ENCODE results near the gene PEX19. TPM values are rescaled to one million over a fixed set of nuclear protein-coding genes. Genes with fewer than 3 reads are reported as not detected.

PEX19 gene
- polyA plus RNA-seq = 10 to 100 TPM; 62.5 to 71.9 (median 62.6) TPM

GRCh38 chr1:160284782-160285344 lies at the start of gene PEX19:
Gene PEX19, minus strand, starts transcription at chr1:160285133. Its CDS starts 9 bp downstream, at chr1:160285124.
- peak; percentile 91 to 92 (median 92) for DNase-seq
- Mint-ChIP-seq H3K4me1 (peaks cover 27 to 32% of the 10 kb centered on the region in 2 donors), H3K4me3 (peak within 1 kb of the TSS; percentile 98 to 100 (median 99)), H3K9me3 (no peaks in the 10 kb centered on the region), H3K27me3 (ENCODE audit: low read depth in 3 of 3) (peaks cover 5 to 7% (median 7%) of the 10 kb centered on the region in 3 donors), H3K27ac (peak within 1 kb of the TSS; percentile 90 to 98 (median 95)), H3K36me3 (peaks cover 6 to 27% (median 10%) of the 10 kb centered on the region in 3 donors)

GRCh38 chr1:160332516-160332915 lies 47.6 kb upstream of the PEX19 start:
- Mint-ChIP-seq H3K36me3 (peaks cover 13 to 50% (median 18%) of the 10 kb centered on the region in 3 donors), H3K27ac (no peak overlapping the region), H3K9me3 (no peaks in the 10 kb centered on the region), H3K4me1 (peaks cover 0 to 2% of the 10 kb centered on the region in 2 donors), H3K4me3 (no peak overlapping the region), H3K27me3 (ENCODE audit: low read depth in 3 of 3) (no peaks in the 10 kb centered on the region)
- no peak for DNase-seq

GRCh38 chr1:160330119-160330518 lies 45.2 kb upstream of the PEX19 start:
- Mint-ChIP-seq H3K27ac (peak overlapping the region in 3 of 6 donors; percentile 9 to 37 (median 20)), H3K4me3 (no peak overlapping the region), H3K36me3 (peaks cover 21 to 61% (median 27%) of the 10 kb centered on the region in 3 donors)

GRCh38 chr1:160328184-160328583 lies 43.3 kb upstream of the PEX19 start:
- Mint-ChIP-seq H3K27ac (no peak overlapping the region), H3K4me3 (no peak overlapping the region), H3K36me3 (peaks cover 19 to 57% (median 35%) of the 10 kb centered on the region in 3 donors), H3K4me1 (peaks cover 0 to 2% of the 10 kb centered on the region in 2 donors), H3K27me3 (ENCODE audit: low read depth in 3 of 3) (peaks cover 0 to 2% (median 0%) of the 10 kb centered on the region in 3 donors), H3K9me3 (no peaks in the 10 kb centered on the region)
- no peak for DNase-seq

More at GRCh38 chr1:160330119-160330518, 45.2 kb upstream of the PEX19 start:
- H3K4me1 Mint-ChIP-seq = peaks cover 0 to 2% of the 10 kb centered on the region in 2 donors
- peaks cover 0 to 2% (median 0%) of the 10 kb centered on the region in 3 donors for H3K27me3 Mint-ChIP-seq (ENCODE audit: low read depth in 3 of 3)
- DNase-seq = no peak
- no peaks in the 10 kb centered on the region for H3K9me3 Mint-ChIP-seq

- DNase-seq = no peak
- Mint-ChIP-seq H3K36me3 (peaks cover 13 to 56% (median 47%) of the 10 kb centered on the region in 3 donors), H3K4me1 (peaks cover 3 to 8% of the 10 kb centered on the region in 2 donors), H3K27me3 (ENCODE audit: low read depth in 3 of 3) (peaks cover 0 to 2% (median 0%) of the 10 kb centered on the region in 3 donors), H3K27ac (no peak overlapping the region), H3K4me3 (no peak overlapping the region), H3K9me3 (no peaks in the 10 kb centered on the region)
Measured at GRCh38 chr1:160326418-160326817, 41.5 kb upstream of the PEX19 start.

- H3K36me3 Mint-ChIP-seq = peaks cover 13 to 59% (median 43%) of the 10 kb centered on the region in 3 donors
Measured at GRCh38 chr1:160325252-160325651, 40.3 kb upstream of the PEX19 start.

GRCh38 chr1:160322831-160323230 lies 37.9 kb upstream of the PEX19 start:
- H3K27me3 Mint-ChIP-seq (ENCODE audit: low read depth in 3 of 3) = peaks cover 0 to 2% (median 0%) of the 10 kb centered on the region in 3 donors
- H3K9me3 Mint-ChIP-seq = no peaks in the 10 kb centered on the region
- H3K36me3 Mint-ChIP-seq = peaks cover 24 to 60% (median 39%) of the 10 kb centered on the region in 3 donors
- H3K27ac Mint-ChIP-seq = peak overlapping the region in 1 of 6 donors; percentile 37
- peaks cover 6 to 34% of the 10 kb centered on the region in 2 donors for H3K4me1 Mint-ChIP-seq
- DNase-seq = no peak
- no peak overlapping the region for H3K4me3 Mint-ChIP-seq

More at GRCh38 chr1:160325252-160325651, 40.3 kb upstream of the PEX19 start:
- no peak for DNase-seq
- Mint-ChIP-seq H3K27me3 (ENCODE audit: low read depth in 3 of 3) (peaks cover 0 to 2% (median 0%) of the 10 kb centered on the region in 3 donors), H3K9me3 (no peaks in the 10 kb centered on the region), H3K27ac (peak overlapping the region in 2 of 6 donors; percentile 29 to 44), H3K4me3 (no peak overlapping the region), H3K4me1 (peaks cover 3 to 18% of the 10 kb centered on the region in 2 donors)

- Mint-ChIP-seq H3K36me3 (peaks cover 60 to 78% (median 65%) of the 10 kb centered on the region in 3 donors), H3K4me1 (peaks cover 8 to 40% of the 10 kb centered on the region in 2 donors), H3K4me3 (no peak overlapping the region), H3K27ac (peak overlapping the region in 1 of 6 donors; percentile 27), H3K9me3 (peaks cover 0 to 13% (median 7%) of the 10 kb centered on the region in 6 donors), H3K27me3 (ENCODE audit: low read depth in 3 of 3) (peaks cover 0 to 5% (median 2%) of the 10 kb centered on the region in 3 donors)
- DNase-seq = no peak
Measured at GRCh38 chr1:160315359-160315758, 30.4 kb upstream of the PEX19 start.

GRCh38 chr1:160309571-160309970 lies 24.6 kb upstream of the PEX19 start:
- Mint-ChIP-seq H3K27ac (peak overlapping the region in 2 of 6 donors; percentile 31 to 61), H3K9me3 (no peaks in the 10 kb centered on the region), H3K27me3 (ENCODE audit: low read depth in 3 of 3) (peaks cover 0 to 2% (median 2%) of the 10 kb centered on the region in 3 donors), H3K36me3 (peaks cover 41 to 77% (median 51%) of the 10 kb centered on the region in 3 donors), H3K4me1 (peaks cover 0 to 2% of the 10 kb centered on the region in 2 donors), H3K4me3 (no peak overlapping the region)
- no peak for DNase-seq

GRCh38 chr1:160309185-160309557 lies 24.2 kb upstream of the PEX19 start:
- peaks cover 0 to 2% (median 2%) of the 10 kb centered on the region in 3 donors for H3K27me3 Mint-ChIP-seq (ENCODE audit: low read depth in 3 of 3)
- peak overlapping the region in 2 of 6 donors; percentile 12 to 61 for H3K27ac Mint-ChIP-seq
- no peaks in the 10 kb centered on the region for H3K4me1 Mint-ChIP-seq
- H3K36me3 Mint-ChIP-seq = peaks cover 40 to 77% (median 51%) of the 10 kb centered on the region in 3 donors
- H3K4me3 Mint-ChIP-seq = no peak overlapping the region
- no peak for DNase-seq
- no peaks in the 10 kb centered on the region for H3K9me3 Mint-ChIP-seq

GRCh38 chr1:160308451-160309184 lies 23.7 kb upstream of the PEX19 start:
- Mint-ChIP-seq H3K4me3 (no peak overlapping the region), H3K9me3 (no peaks in the 10 kb centered on the region), H3K27ac (no peak overlapping the region), H3K27me3 (ENCODE audit: low read depth in 3 of 3) (peaks cover 0 to 2% (median 2%) of the 10 kb centered on the region in 3 donors), H3K4me1 (no peaks in the 10 kb centered on the region), H3K36me3 (peaks cover 38 to 72% (median 48%) of the 10 kb centered on the region in 3 donors)
- no peak for DNase-seq

GRCh38 chr1:160307118-160307791 lies 22.3 kb upstream of the PEX19 start:
- no peaks in the 10 kb centered on the region for H3K4me1 Mint-ChIP-seq
- peaks cover 0 to 2% (median 0%) of the 10 kb centered on the region in 3 donors for H3K27me3 Mint-ChIP-seq (ENCODE audit: low read depth in 3 of 3)
- H3K9me3 Mint-ChIP-seq = no peaks in the 10 kb centered on the region
- peaks cover 32 to 69% (median 45%) of the 10 kb centered on the region in 3 donors for H3K36me3 Mint-ChIP-seq
- DNase-seq = no peak
- no peak overlapping the region for H3K27ac Mint-ChIP-seq
- H3K4me3 Mint-ChIP-seq = no peak overlapping the region

GRCh38 chr1:160300173-160300572 lies 15.2 kb upstream of the PEX19 start:
- no peak overlapping the region for H3K27ac Mint-ChIP-seq
- peaks cover 32 to 53% (median 41%) of the 10 kb centered on the region in 3 donors for H3K36me3 Mint-ChIP-seq
- H3K4me3 Mint-ChIP-seq = no peak overlapping the region
- no peaks in the 10 kb centered on the region for H3K9me3 Mint-ChIP-seq
- no peaks in the 10 kb centered on the region for H3K27me3 Mint-ChIP-seq (ENCODE audit: low read depth in 3 of 3)
- DNase-seq = no peak
- H3K4me1 Mint-ChIP-seq = no peaks in the 10 kb centered on the region

Measured in immature natural killer cell (primary cell).